ENCODE results near the gene RASL10A.

Gene RASL10A

GRCh38 chr22:29316141-29316828 is 788 bp upstream of the RASL10A start:
- no peak for DNase-seq

GRCh38 chr22:29314537-29315285 is 786 bp downstream of the RASL10A start:
- no peak for DNase-seq

- DNase-seq = no peak
These were observed 1.7 kb downstream of the RASL10A start for GRCh38 chr22:29313576-29314466.

GRCh38 chr22:29313126-29313575 is 2.3 kb downstream of the RASL10A start:
- no peak for DNase-seq

GRCh38 chr22:29312218-29313125 is 3.0 kb downstream of the RASL10A start:
- DNase-seq = no peak

- DNase-seq = no peak
These were observed 3.9 kb downstream of the RASL10A start for GRCh38 chr22:29311464-29312217.

GRCh38 chr22:29310863-29311339 is 4.6 kb downstream of the RASL10A start:
- DNase-seq = no peak

- DNase-seq = no peak
These were observed 5.2 kb downstream of the RASL10A start for GRCh38 chr22:29310065-29310862.

GRCh38 chr22:29309332-29310064 is 6.0 kb downstream of the RASL10A start:
- DNase-seq = no peak

- DNase-seq = no peak
These were observed 6.7 kb downstream of the RASL10A start for GRCh38 chr22:29308791-29309262.

- no peak for DNase-seq
These were observed 7.2 kb downstream of the RASL10A start for GRCh38 chr22:29308148-29308790.

GRCh38 chr22:29307596-29308147 is 7.8 kb downstream of the RASL10A start:
- no peak for DNase-seq

GRCh38 chr22:29306835-29307595 is 8.5 kb downstream of the RASL10A start:
- no peak for DNase-seq

- DNase-seq = no peak
These were observed 9.2 kb downstream of the RASL10A start, which contains the start of gene GAS2L1 for GRCh38 chr22:29306175-29306834. GAS2L1 (plus strand) TSS chr22:29306650; CDS start chr22:29308106, 1,456 bp downstream.

- no peak for DNase-seq
These were observed 9.7 kb downstream of the RASL10A start for GRCh38 chr22:29305836-29306174.

GRCh38 chr22:29302681-29303465 is 12.6 kb downstream of the RASL10A start:
- DNase-seq = no peak

GRCh38 chr22:29302402-29302680 is 13.2 kb downstream of the RASL10A start:
- DNase-seq = no peak
